ENCODE data around the gene AMBP.

DNA sequence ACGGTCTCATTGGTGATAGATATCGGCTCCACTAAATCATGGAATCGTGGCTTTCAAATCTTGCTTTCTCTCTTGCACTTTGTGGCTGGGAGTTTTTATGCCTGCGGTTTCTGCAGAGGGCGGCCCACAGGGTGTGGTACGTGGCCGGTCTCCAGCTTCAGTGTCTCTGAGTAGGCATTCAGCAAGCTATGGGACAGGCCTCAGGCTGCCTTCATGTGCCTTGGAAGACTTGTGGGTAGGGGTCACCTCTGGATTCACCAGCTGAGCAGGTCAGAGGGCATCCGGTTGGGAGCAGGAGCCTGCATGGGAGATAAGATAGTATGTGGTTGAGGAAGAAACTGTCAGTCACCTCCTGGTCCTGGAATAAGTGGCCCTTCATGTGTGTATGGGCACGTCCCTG lies 47.7 kb downstream of the AMBP start:
- TF ChIP-seq, protein P1, sequence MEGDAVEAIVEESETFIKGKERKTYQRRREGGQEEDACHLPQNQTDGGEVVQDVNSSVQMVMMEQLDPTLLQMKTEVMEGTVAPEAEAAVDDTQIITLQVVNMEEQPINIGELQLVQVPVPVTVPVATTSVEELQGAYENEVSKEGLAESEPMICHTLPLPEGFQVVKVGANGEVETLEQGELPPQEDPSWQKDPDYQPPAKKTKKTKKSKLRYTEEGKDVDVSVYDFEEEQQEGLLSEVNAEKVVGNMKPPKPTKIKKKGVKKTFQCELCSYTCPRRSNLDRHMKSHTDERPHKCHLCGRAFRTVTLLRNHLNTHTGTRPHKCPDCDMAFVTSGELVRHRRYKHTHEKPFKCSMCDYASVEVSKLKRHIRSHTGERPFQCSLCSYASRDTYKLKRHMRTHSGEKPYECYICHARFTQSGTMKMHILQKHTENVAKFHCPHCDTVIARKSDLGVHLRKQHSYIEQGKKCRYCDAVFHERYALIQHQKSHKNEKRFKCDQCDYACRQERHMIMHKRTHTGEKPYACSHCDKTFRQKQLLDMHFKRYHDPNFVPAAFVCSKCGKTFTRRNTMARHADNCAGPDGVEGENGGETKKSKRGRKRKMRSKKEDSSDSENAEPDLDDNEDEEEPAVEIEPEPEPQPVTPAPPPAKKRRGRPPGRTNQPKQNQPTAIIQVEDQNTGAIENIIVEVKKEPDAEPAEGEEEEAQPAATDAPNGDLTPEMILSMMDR (IDR thresholded peaks at IDR 0.05), result no peak
- no peak for TF ChIP-seq EZH2 (IDR thresholded peaks at IDR 0.05)
- TF ChIP-seq EZH2phosphoT487 (IDR thresholded peaks at IDR 0.05), result no peak

Measured in neural progenitor cell (in vitro differentiated cells).